ENCODE results near the gene SLC25A14.
A peak's percentile ranks its signal among the peaks of the same experiment; 100 is the strongest.
"Not testable (repeated sequence)": the region's sequence is repeated elsewhere in the genome, so short reads cannot be mapped to it uniquely, and the experiment has no call there.

SLC25A14 gene

GRCh38 chrX:130339408-130340222 lies at the start of gene SLC25A14:
Gene SLC25A14, plus strand, starts transcription at chrX:130339919. Its CDS starts 360 bp downstream, at chrX:130340279.
- peak; percentile 60 for DNase-seq

- peak; percentile 13 for DNase-seq
Observed at GRCh38 chrX:130295519-130296296, 44.0 kb upstream of the SLC25A14 start.

GRCh38 chrX:130296297-130296678 lies 43.4 kb upstream of the SLC25A14 start:
- no peak for DNase-seq

- peak; percentile 1 for DNase-seq
Observed at GRCh38 chrX:130296743-130297142, 43.0 kb upstream of the SLC25A14 start.

- no peak for DNase-seq
Observed at GRCh38 chrX:130299279-130300009, 40.3 kb upstream of the SLC25A14 start.

GRCh38 chrX:130300010-130300282 lies 39.8 kb upstream of the SLC25A14 start:
- no peak for DNase-seq

GRCh38 chrX:130301405-130301804 lies 38.3 kb upstream of the SLC25A14 start:
- no peak for DNase-seq

GRCh38 chrX:130301977-130302376 lies 37.7 kb upstream of the SLC25A14 start:
- no peak for DNase-seq

- DNase-seq: no peak
Observed at GRCh38 chrX:130304587-130305368, 34.9 kb upstream of the SLC25A14 start.

GRCh38 chrX:130319886-130320285 lies 19.8 kb upstream of the SLC25A14 start:
- DNase-seq: not testable (repeated sequence)

GRCh38 chrX:130321550-130321949 lies 18.2 kb upstream of the SLC25A14 start:
- no peak for DNase-seq

GRCh38 chrX:130330146-130330545 lies 9.6 kb upstream of the SLC25A14 start:
- no peak for DNase-seq

GRCh38 chrX:130330706-130331105 lies 9.0 kb upstream of the SLC25A14 start:
- peak; percentile 45 for DNase-seq

GRCh38 chrX:130336531-130336930 lies 3.2 kb upstream of the SLC25A14 start:
- DNase-seq: no peak

- DNase-seq: not testable (repeated sequence)
Observed at GRCh38 chrX:130338869-130339268, 850 bp upstream of the SLC25A14 start.

GRCh38 chrX:130340271-130340670 lies 552 bp downstream of the SLC25A14 start:
- no peak for DNase-seq

GRCh38 chrX:130343411-130343810 lies 3.7 kb downstream of the SLC25A14 start:
- no peak for DNase-seq

GRCh38 chrX:130347321-130347720 lies 7.6 kb downstream of the SLC25A14 start:
- DNase-seq: peak; percentile 14

- DNase-seq: no peak
Observed at GRCh38 chrX:130351567-130351966, 11.8 kb downstream of the SLC25A14 start.

GRCh38 chrX:130352050-130352449 lies 12.3 kb downstream of the SLC25A14 start:
- DNase-seq: not testable (repeated sequence)

- no peak for DNase-seq
Observed at GRCh38 chrX:130376077-130376476, 36.4 kb downstream of the SLC25A14 start.

GRCh38 chrX:130378024-130378669 lies 38.4 kb downstream of the SLC25A14 start:
- no peak for DNase-seq
